H1 (cell line): ENCODE measurements around the gene C15orf40. TPM values are rescaled to one million over a fixed set of nuclear protein-coding genes. Genes with fewer than 3 reads are reported as not detected.

ENCODE experiments used
- CTCF ChIA-PET: fragments of 300-600 bp; sonication (Branson Sonifier 250); formaldehyde crosslinking; loops from one replicate; lab custom pipeline; 2021; ENCODE audit not compliant: partially characterized antibody; lab: Charles Lee
- POLR2A ChIA-PET: fragments of 300-600 bp; sonication (Branson Sonifier 250); formaldehyde crosslinking; loops from one replicate; lab custom pipeline; 2021; ENCODE audit warnings: inconsistent platforms; ENCODE audit not compliant: partially characterized antibody; lab: Charles Lee
- DNase-seq, 2 experiments: peaks; one replicate each; pipeline versions ENCODE4 v3.0.0 to v3.0.0-alpha.2; 2010 to 2022; ENCODE audit warnings: low spot score in 2 of 2, low read depth in 1 of 2, mixed read lengths in 1 of 2
- FAIRE-seq: peaks from 2 replicates; lab custom pipeline; 2011; peaks lifted over from hg19 to GRCh38; lab: Jason Lieb, UNC
- H2AFZ ChIP-seq: 2 replicates; pipeline ENCODE4 v1.8.1; 2012; ENCODE audit warnings: low read length, inconsistent platforms
- H2AK5ac ChIP-seq: 2 replicates; pipeline ENCODE4 v1.6.1; 2013; ENCODE audit warnings: low read depth, low read length
- H2BK120ac ChIP-seq: replicated peaks from 2 replicates; pipeline ENCODE3; 2013; ENCODE audit warnings: low read depth, low read length, inconsistent platforms
- H2BK12ac ChIP-seq: 2 replicates; pipeline ENCODE4 v1.6.1; 2013; ENCODE audit warnings: low read depth, low read length
- H2BK15ac ChIP-seq: 2 replicates; pipeline ENCODE4 v1.6.1; 2013; ENCODE audit warnings: low read length
- H2BK20ac ChIP-seq: 2 replicates; pipeline ENCODE4 v1.6.1; 2013; ENCODE audit warnings: low read length
- H2BK5ac ChIP-seq: 2 replicates; pipeline ENCODE4 v1.6.1; 2013; ENCODE audit warnings: low read depth, low read length
- H3K14ac ChIP-seq: 2 replicates; pipeline ENCODE4 v1.6.1; 2013; ENCODE audit warnings: inconsistent platforms; ENCODE audit not compliant: insufficient read length
- H3K18ac ChIP-seq: 2 replicates; pipeline ENCODE4 v1.6.1; 2013; ENCODE audit warnings: low read length; ENCODE audit errors: extremely low read depth
- H3K23ac ChIP-seq: 2 replicates; pipeline ENCODE4 v1.6.1; 2013; ENCODE audit warnings: inconsistent platforms; ENCODE audit not compliant: insufficient read length
- H3K23me2 ChIP-seq: 2 replicates; pipeline ENCODE4 v1.6.1; 2013; ENCODE audit warnings: low read depth, low read length
- H3K27ac ChIP-seq: 2 replicates; pipeline ENCODE4 v1.6.1; 2011; ENCODE audit warnings: low read depth, low read length, inconsistent platforms
- H3K27me3 ChIP-seq, 4 experiments: replicated peaks in 1 of 4; 1 replicate in 1 of 4; 2 replicates in 3 of 4; pipeline versions ENCODE4 v1.6.1 to v1.8.1; 2011 to 2013; ENCODE audit warnings: low read length in 3 of 4, mild to moderate bottlenecking in 3 of 4, inconsistent platforms in 2 of 4, mixed read lengths in 2 of 4, moderate library complexity in 1 of 4; ENCODE audit not compliant: control insufficient read depth in 3 of 4, insufficient read depth in 3 of 4; ENCODE audit errors: extremely low read depth in 1 of 4
- H3K36me3 ChIP-seq, 4 experiments: 2 replicates each; pipeline versions ENCODE4 v1.6.1 to v1.8.1; 2011 to 2013; ENCODE audit warnings: mild to moderate bottlenecking in 4 of 4, low read length in 3 of 4, moderate library complexity in 2 of 4, control low read depth in 1 of 4, inconsistent platforms in 1 of 4; ENCODE audit not compliant: insufficient read depth in 4 of 4, control insufficient read depth in 2 of 4
- H3K4ac ChIP-seq: replicated peaks from 2 replicates; pipeline ENCODE3; 2013; ENCODE audit warnings: low read length, low read depth, mixed read lengths, inconsistent platforms; ENCODE audit not compliant: insufficient read length
- H3K4me1 ChIP-seq, 4 experiments: replicated peaks in 1 of 4; 1 replicate in 1 of 4; 2 replicates in 3 of 4; pipeline versions ENCODE4 v1.6.1 to v1.8.1; 2011 to 2013; ENCODE audit warnings: low read length in 3 of 4, inconsistent platforms in 2 of 4, mixed read lengths in 1 of 4; ENCODE audit not compliant: insufficient read depth in 4 of 4, control insufficient read depth in 3 of 4
- H3K4me2 ChIP-seq, 2 experiments: 2 replicates each; pipeline versions ENCODE4 v1.6.1 to v1.8.1; 2011 to 2013; ENCODE audit warnings: low read depth in 2 of 2, low read length in 2 of 2, control low read depth in 1 of 2, inconsistent platforms in 1 of 2, mild to moderate bottlenecking in 1 of 2; ENCODE audit not compliant: insufficient read depth in 1 of 2
- H3K4me3 ChIP-seq, 4 experiments: fragments of 200-600, 300-600 bp in 1 of 4; sonication (generic), shearing (Covaris generic), sonication (Bioruptor Twin) in 1 of 4; 2 replicates each; pipeline versions ENCODE4 v1.5.1 to v1.8.1; 2011 to 2016; ENCODE audit warnings: low read length in 4 of 4, low read depth in 3 of 4, control low read depth in 2 of 4, inconsistent platforms in 2 of 4, mild to moderate bottlenecking in 2 of 4, mixed read lengths in 1 of 4, moderate library complexity in 1 of 4; ENCODE audit not compliant: insufficient read depth in 2 of 4; ENCODE audit errors: extremely low read depth in 1 of 4
- H3K56ac ChIP-seq: replicated peaks from 2 replicates; pipeline ENCODE3; 2013; ENCODE audit warnings: low read depth, mild to moderate bottlenecking, mixed read lengths, low read length, inconsistent platforms; ENCODE audit not compliant: insufficient read length
- H3K79me1 ChIP-seq: 2 replicates; pipeline ENCODE4 v1.6.1; 2013; ENCODE audit warnings: low read depth, low read length, control low read depth
- H3K79me2 ChIP-seq, 2 experiments: 2 replicates each; pipeline versions ENCODE4 v1.6.1 to v1.8.1; 2012 to 2013; ENCODE audit warnings: low read length in 2 of 2, mild to moderate bottlenecking in 2 of 2, inconsistent platforms in 1 of 2; ENCODE audit not compliant: insufficient read depth in 2 of 2, control insufficient read depth in 1 of 2
- H3K9ac ChIP-seq, 4 experiments: replicated peaks in 1 of 4; 1 replicate in 1 of 4; 2 replicates in 3 of 4; pipeline versions ENCODE4 v1.6.1 to v1.8.1; 2011 to 2013; ENCODE audit warnings: low read depth in 3 of 4, low read length in 3 of 4, control low read depth in 2 of 4, mild to moderate bottlenecking in 2 of 4, moderate library complexity in 2 of 4, inconsistent platforms in 1 of 4; ENCODE audit errors: extremely low read depth in 1 of 4
- H3K9me3 ChIP-seq, 2 experiments: 2 replicates each; pipeline versions ENCODE4 v1.6.1 to v1.8.1; 2012 to 2013; ENCODE audit warnings: mild to moderate bottlenecking in 2 of 2, moderate library complexity in 2 of 2, control low read depth in 1 of 2, inconsistent platforms in 1 of 2, low read depth in 1 of 2, low read length in 1 of 2, mixed read lengths in 1 of 2; ENCODE audit not compliant: insufficient read depth in 2 of 2
- H4K20me1 ChIP-seq, 2 experiments: replicated peaks in 1 of 2; 2 replicates each; pipeline versions ENCODE3 to v1.8.1; 2011 to 2013; ENCODE audit warnings: inconsistent platforms in 2 of 2, low read length in 2 of 2, mild to moderate bottlenecking in 1 of 2; ENCODE audit not compliant: insufficient read depth in 2 of 2, control insufficient read depth in 1 of 2
- H4K5ac ChIP-seq: 2 replicates; pipeline ENCODE4 v1.6.1; 2013; ENCODE audit warnings: low read length, low read depth, mixed read lengths, inconsistent platforms; ENCODE audit not compliant: insufficient read length
- H4K8ac ChIP-seq: 2 replicates; pipeline ENCODE4 v1.8.0; 2013; ENCODE audit warnings: mild to moderate bottlenecking, moderate library complexity, low read length, inconsistent platforms; ENCODE audit not compliant: insufficient read depth; ENCODE audit errors: extremely low read depth
- H4K91ac ChIP-seq: replicated peaks from 2 replicates; pipeline ENCODE3; 2013; ENCODE audit warnings: low read length, mixed read lengths, inconsistent platforms; ENCODE audit not compliant: insufficient read length
- CHD1 ChIP-seq: IDR thresholded peaks from 2 replicates; pipeline ENCODE4 v1.6.1; 2012; ENCODE audit warnings: low read depth, low read length, improper control_type of control experiment
- CHD2 ChIP-seq: IDR thresholded peaks from 2 replicates; pipeline ENCODE4 v1.6.1; 2012; ENCODE audit warnings: low read length, improper control_type of control experiment
- CTCF ChIP-seq, 3 experiments: IDR thresholded peaks; 1 replicate in 2 of 3; 2 replicates in 1 of 3; pipeline versions ENCODE4 v1.5.1 to v1.6.1; 2011; ENCODE audit warnings: low read length in 3 of 3, mild to moderate bottlenecking in 3 of 3, inconsistent platforms in 2 of 3, low read depth in 1 of 3, moderate library complexity in 1 of 3; ENCODE audit not compliant: insufficient read depth in 1 of 3; ENCODE audit errors: control extremely low read depth in 1 of 3
- GABPA ChIP-seq: IDR thresholded peaks from 2 replicates; pipeline ENCODE4 v1.6.1; 2011; ENCODE audit warnings: mild to moderate bottlenecking, low read length, moderate library complexity, borderline replicate concordance; ENCODE audit not compliant: insufficient read depth
- GTF2F1 ChIP-seq: IDR thresholded peaks from 2 replicates; pipeline ENCODE4 v1.6.1; 2012; ENCODE audit warnings: low read depth, low read length, improper control_type of control experiment, borderline replicate concordance
- KDM4A ChIP-seq: IDR thresholded peaks from one replicate; pipeline ENCODE4 v1.7.1; 2012; ENCODE audit warnings: low read depth, mild to moderate bottlenecking, moderate library complexity, low read length, inconsistent platforms; ENCODE audit not compliant: severe bottlenecking
- NRF1 ChIP-seq: IDR thresholded peaks from 2 replicates; pipeline ENCODE4 v1.6.1; 2011; ENCODE audit warnings: mild to moderate bottlenecking, low read depth, low read length, improper control_type of control experiment
- RXRA ChIP-seq: IDR thresholded peaks from 2 replicates; pipeline ENCODE4 v1.6.1; 2011; ENCODE audit warnings: low read depth, mild to moderate bottlenecking, low read length, moderate library complexity; ENCODE audit not compliant: insufficient read depth
- SP2 ChIP-seq: IDR thresholded peaks from 2 replicates; pipeline ENCODE4 v1.6.1; 2012; ENCODE audit warnings: mild to moderate bottlenecking, low read length, inconsistent platforms
- TAF1 ChIP-seq: IDR thresholded peaks from 2 replicates; pipeline ENCODE4 v1.6.1; 2011; ENCODE audit warnings: mild to moderate bottlenecking, low read depth, low read length
- WGBS, 2 experiments: shearing (Covaris generic) in 1 of 2; methylation state at CpG; one replicate each; pipeline versions ENCODE4 v1.1.6 to v1.1.7; 2013 to 2015; ENCODE audit warnings: low lambda C conversion rate in 2 of 2, mixed read lengths in 2 of 2, inconsistent platforms in 1 of 2, low coverage in 1 of 2, missing lambda C conversion rate in 1 of 2; ENCODE audit not compliant: insufficient replicate concordance in 2 of 2, insufficient coverage in 1 of 2, insufficient read length in 1 of 2; ENCODE audit errors: extremely low coverage in 1 of 2, missing lambda C conversion rate in 1 of 2; 5-methylcytosine and 5-hydroxymethylcytosine counted together
- polyA plus RNA-seq, 7 experiments: library from polyadenylated mRNA; depleted of rRNA in 3 of 7; stranded (reverse) in 5 of 7; unstranded in 2 of 7; fragments of >200 nt in 5 of 7; fragments of 200-250 nt in 2 of 7; gene quantifications; 1 replicate in 5 of 7; 2 replicates in 1 of 7; 4 replicates in 1 of 7; pipeline versions ENCODE4 v1.2.1 to v1.2.3, GENCODE V29; 2011 to 2013; ENCODE audit warnings: missing spikeins in 2 of 7, mixed read lengths in 2 of 7
- total RNA-seq: library from RNA; stranded (reverse); fragmentation: NEBNext Ultra II Directional; extraction: Animal tissue kit (Norgen Biotek cat#: 25700); gene quantifications from 2 replicates; pipeline ENCODE4 v1.2.1, GENCODE V29; 2021
- TF ChIP-seq, protein P1 (sequence below): IDR thresholded peaks from 2 replicates; pipeline ENCODE4 v1.6.1; 2011; ENCODE audit warnings: low read length, improper control_type of control experiment

C15orf40 gene
- total and polyA plus RNA-seq, 2 of the 8 experiments (the other 6 are each of a cell fraction or from before 2014, with no cell fraction given), result 10.7 TPM

- WGBS, 2 experiments, result 95% methylated on average over 2 of the region's 2 CpGs; no CpG with 5 or more reads in 1 of the 2 experiments
- no peaks in the 10 kb centered on the region for H3K4me1 ChIP-seq
- no peak overlapping the region for H4K8ac ChIP-seq
- ChIA-PET CTCF (interaction anchor here (0.8 kb wide), 1 partner anchor 18 kb away, joined by 3 read pairs; no protein-coding TSS in a partner anchor), POLR2A (interaction anchor here (0.7 to 1.2 kb wide), 3 partner anchors 8 to 50 kb away, joined by 3 to 4 read pairs (median 3); no protein-coding TSS in a partner anchor)
- H3K79me1 ChIP-seq, result no peaks in the 10 kb centered on the region
- no peak overlapping the region for H3K27ac ChIP-seq
- H2AK5ac ChIP-seq, result no peak overlapping the region
- no peak overlapping the region for H2AFZ ChIP-seq
- no peak overlapping the region for H4K91ac ChIP-seq
- H3K14ac ChIP-seq, result no peak overlapping the region
- H3K4me3 ChIP-seq, result no peak overlapping the region
- no peak overlapping the region for H2BK20ac ChIP-seq
- H3K9ac ChIP-seq, result no peak overlapping the region
- H2BK15ac ChIP-seq, result no peak overlapping the region
- no peaks in the 10 kb centered on the region for H3K27me3 ChIP-seq
- no peaks in the 10 kb centered on the region for H3K79me2 ChIP-seq
- no peaks in the 10 kb centered on the region for H3K9me3 ChIP-seq
- no peaks in the 10 kb centered on the region for H4K20me1 ChIP-seq
- H3K23ac ChIP-seq, result no peak overlapping the region
- no peak overlapping the region for H2BK12ac ChIP-seq
- H3K4me2 ChIP-seq, result no peak overlapping the region
- peak in 1 of 2 experiments; percentile 13 for DNase-seq
- H3K23me2 ChIP-seq, result no peaks in the 10 kb centered on the region
- H3K4ac ChIP-seq, result no peak overlapping the region
- H3K56ac ChIP-seq, result no peak overlapping the region
- no peak overlapping the region for H2BK120ac ChIP-seq
- no peak overlapping the region for H4K5ac ChIP-seq
- H2BK5ac ChIP-seq, result no peak overlapping the region
- H3K36me3 ChIP-seq, result peaks cover 5 to 32% (median 16%) of the 10 kb centered on the region in 4 experiments; a peak in 7 of 8 replicates
- no peak for FAIRE-seq
- H3K18ac ChIP-seq, result no peak overlapping the region
- TF ChIP-seq CTCF (IDR thresholded peaks at IDR 0.05; ENCODE audit: control extremely low read depth in 1 of 3, insufficient read depth in 1 of 3, low read depth in 1 of 3, low read length in 3 of 3) (no peak), RXRA (no peak), CHD1 (no peak), TAF1 (no peak), KDM4A (no peak), CHD2 (no peak), SP2 (no peak), GABPA (no peak), NRF1 (no peak), GTF2F1 (no peak)
- TF ChIP-seq, protein P1, sequence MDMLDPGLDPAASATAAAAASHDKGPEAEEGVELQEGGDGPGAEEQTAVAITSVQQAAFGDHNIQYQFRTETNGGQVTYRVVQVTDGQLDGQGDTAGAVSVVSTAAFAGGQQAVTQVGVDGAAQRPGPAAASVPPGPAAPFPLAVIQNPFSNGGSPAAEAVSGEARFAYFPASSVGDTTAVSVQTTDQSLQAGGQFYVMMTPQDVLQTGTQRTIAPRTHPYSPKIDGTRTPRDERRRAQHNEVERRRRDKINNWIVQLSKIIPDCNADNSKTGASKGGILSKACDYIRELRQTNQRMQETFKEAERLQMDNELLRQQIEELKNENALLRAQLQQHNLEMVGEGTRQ, result no peak
Observed at GRCh38 chr15:83018436-83018835, 7.0 kb upstream of the C15orf40 start.
